ENCODE results near the gene ESYT2. TPM values are rescaled to one million over a fixed set of nuclear protein-coding genes. Genes with fewer than 3 reads are reported as not detected.

ESYT2 gene
- total RNA-seq, 2 experiments from 2014 or later: 41.7 to 44.3 TPM

DNA sequence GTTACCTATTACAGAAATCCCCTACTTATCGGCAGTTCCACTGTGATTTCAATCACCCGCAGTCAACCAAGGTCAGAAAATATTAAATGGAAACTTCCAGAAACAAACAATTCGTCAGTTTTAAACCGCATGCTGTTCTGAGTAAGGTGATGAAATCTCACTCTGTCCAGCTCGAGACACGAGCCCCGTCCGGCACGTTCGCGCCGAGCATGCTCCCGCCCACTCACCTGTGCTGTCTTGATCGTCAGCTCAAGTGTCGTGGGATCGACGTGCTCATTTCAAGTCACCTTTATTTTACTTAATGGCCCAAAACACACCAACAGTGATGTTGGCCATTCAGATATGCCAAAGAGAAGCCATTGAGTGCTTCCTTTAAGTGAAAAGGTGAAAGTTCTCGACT, 21.2 kb downstream of the ESYT2 start:
- Mint-ChIP-seq H3K36me3 (ENCODE audit: low read depth) (peaks cover 40% of the 10 kb centered on the region), H3K27ac (peak overlapping the region; percentile 39)
- CTCF ChIA-PET: no interaction called here

DNA sequence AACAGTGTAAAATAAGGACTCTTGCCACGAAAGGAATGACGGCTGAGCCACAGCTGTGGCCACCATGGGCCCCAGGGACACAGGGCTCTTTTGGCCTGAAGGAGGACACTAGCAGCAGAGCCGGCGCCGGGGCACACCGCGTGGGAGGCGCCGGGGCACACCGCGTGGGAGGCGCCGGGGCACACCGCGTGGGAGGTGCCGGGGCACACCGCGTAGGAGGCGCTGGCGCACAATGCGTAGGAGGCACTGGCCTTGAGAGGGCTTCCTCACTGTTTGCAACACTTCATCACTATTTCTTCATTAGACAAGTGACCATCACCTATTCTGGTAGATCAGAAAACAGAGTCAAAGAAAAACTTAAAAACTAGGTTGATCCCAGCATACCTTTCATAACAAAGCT, 23.4 kb downstream of the ESYT2 start:
- H3K4me3 Mint-ChIP-seq: no peak overlapping the region
- DNase-seq: no peak
- intact Hi-C loops (cut with micrococcal nuclease): no loop called here
- no peak overlapping the region for H3K27ac Mint-ChIP-seq
- H3K9me3 Mint-ChIP-seq: peaks cover 5% of the 10 kb centered on the region
- peaks cover 64% of the 10 kb centered on the region for H3K4me1 Mint-ChIP-seq (ENCODE audit: low read depth)
- H3K27me3 Mint-ChIP-seq (ENCODE audit: low read depth): no peaks in the 10 kb centered on the region
- CTCF ChIA-PET: interaction anchor here (0.6 kb wide), 1 partner anchor 61 kb away, joined by 4 read pairs; no protein-coding TSS in a partner anchor
- peaks cover 39% of the 10 kb centered on the region for H3K36me3 Mint-ChIP-seq (ENCODE audit: low read depth)

More for the DNA sequence above, 21.2 kb downstream of the ESYT2 start:
- intact Hi-C loops (cut with micrococcal nuclease): no loop called here
- H3K4me1 Mint-ChIP-seq (ENCODE audit: low read depth): peaks cover 67% of the 10 kb centered on the region
- no peaks in the 10 kb centered on the region for H3K27me3 Mint-ChIP-seq (ENCODE audit: low read depth)
- H3K4me3 Mint-ChIP-seq: no peak overlapping the region
- no peak for DNase-seq
- H3K9me3 Mint-ChIP-seq: peaks cover 5% of the 10 kb centered on the region

GRCh38 chr7:158805414-158805813, 23.9 kb downstream of the ESYT2 start:
- Mint-ChIP-seq H3K36me3 (ENCODE audit: low read depth) (peaks cover 36% of the 10 kb centered on the region), H3K27ac (peak overlapping the region; percentile 25), H3K9me3 (peaks cover 5% of the 10 kb centered on the region), H3K4me3 (no peak overlapping the region), H3K27me3 (ENCODE audit: low read depth) (no peaks in the 10 kb centered on the region), H3K4me1 (ENCODE audit: low read depth) (peaks cover 65% of the 10 kb centered on the region)
- CTCF ChIA-PET: interaction anchor here (0.6 kb wide), 2 partner anchors 31 to 61 kb away, joined by 3 to 4 read pairs; no protein-coding TSS in a partner anchor
- intact Hi-C loops (cut with micrococcal nuclease): no loop called here
- no peak for DNase-seq

GRCh38 chr7:158804335-158804734, 25.0 kb downstream of the ESYT2 start:
- CTCF ChIA-PET: no interaction called here
- Mint-ChIP-seq H3K4me3 (no peak overlapping the region), H3K27ac (peak overlapping the region; percentile 34), H3K4me1 (ENCODE audit: low read depth) (peaks cover 60% of the 10 kb centered on the region), H3K36me3 (ENCODE audit: low read depth) (peaks cover 31% of the 10 kb centered on the region), H3K9me3 (peaks cover 5% of the 10 kb centered on the region), H3K27me3 (ENCODE audit: low read depth) (no peaks in the 10 kb centered on the region)
- no peak for DNase-seq
- intact Hi-C loops (cut with micrococcal nuclease): no loop called here

- Mint-ChIP-seq H3K27me3 (ENCODE audit: low read depth) (no peaks in the 10 kb centered on the region), H3K9me3 (peaks cover 5% of the 10 kb centered on the region), H3K4me3 (peak overlapping the region; percentile 41), H3K36me3 (ENCODE audit: low read depth) (peaks cover 28% of the 10 kb centered on the region), H3K27ac (peak overlapping the region; percentile 83), H3K4me1 (ENCODE audit: low read depth) (peaks cover 61% of the 10 kb centered on the region)
- CTCF ChIA-PET: no interaction called here
- DNase-seq: no peak
- intact Hi-C loops (cut with micrococcal nuclease): no loop called here
Observed at GRCh38 chr7:158803367-158803969, 25.8 kb downstream of the ESYT2 start.

GRCh38 chr7:158802535-158803366, 26.6 kb downstream of the ESYT2 start:
- H3K27me3 Mint-ChIP-seq (ENCODE audit: low read depth): no peaks in the 10 kb centered on the region
- CTCF ChIA-PET: no interaction called here
- no peak for DNase-seq
- H3K4me3 Mint-ChIP-seq: peak overlapping the region; percentile 41
- H3K4me1 Mint-ChIP-seq (ENCODE audit: low read depth): peaks cover 54% of the 10 kb centered on the region
- peaks cover 5% of the 10 kb centered on the region for H3K9me3 Mint-ChIP-seq
- intact Hi-C loops (cut with micrococcal nuclease): loop anchor here (1.0 kb wide), 1 partner anchor 8 kb away; no protein-coding TSS in a partner anchor
- peak overlapping the region; percentile 83 for H3K27ac Mint-ChIP-seq
- peaks cover 25% of the 10 kb centered on the region for H3K36me3 Mint-ChIP-seq (ENCODE audit: low read depth)

- Mint-ChIP-seq H3K4me3 (no peak overlapping the region), H3K4me1 (ENCODE audit: low read depth) (peaks cover 44% of the 10 kb centered on the region), H3K27me3 (ENCODE audit: low read depth) (no peaks in the 10 kb centered on the region), H3K36me3 (ENCODE audit: low read depth) (peaks cover 17% of the 10 kb centered on the region), H3K9me3 (no peaks in the 10 kb centered on the region), H3K27ac (no peak overlapping the region)
- intact Hi-C loops (cut with micrococcal nuclease): no loop called here
- no peak for DNase-seq
- CTCF ChIA-PET: interaction anchor here (0.7 to 0.8 kb wide), 2 partner anchors 36 to 263 kb away, joined by 3 read pairs; no protein-coding TSS in a partner anchor
Observed at GRCh38 chr7:158798741-158799140, 30.6 kb downstream of the ESYT2 start.

DNA sequence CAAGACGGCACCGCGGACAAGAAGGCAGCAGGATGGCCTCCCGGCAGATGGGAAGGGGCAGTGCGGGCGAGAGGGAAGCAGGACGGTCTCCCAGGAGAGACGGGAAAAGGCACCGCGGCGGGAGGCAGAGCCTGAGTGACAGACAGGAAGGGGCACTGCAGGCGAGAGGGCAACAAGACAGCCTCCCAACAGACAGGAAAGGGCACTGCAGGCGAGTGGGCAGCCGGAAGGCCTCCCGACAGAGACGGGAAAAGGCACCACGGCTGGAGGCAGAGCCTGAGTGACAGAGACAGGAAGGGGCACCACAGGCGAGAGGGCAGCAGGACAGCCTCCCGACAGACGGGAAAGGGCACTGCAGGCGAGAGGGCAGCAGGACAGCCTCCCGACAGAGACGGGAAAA, 32.6 kb downstream of the ESYT2 start:
- CTCF ChIA-PET: interaction anchor here (0.9 kb wide), 1 partner anchor 9 kb away, joined by 3 read pairs; no protein-coding TSS in a partner anchor
- Mint-ChIP-seq H3K27ac (peak overlapping the region; percentile 27), H3K4me3 (no peak overlapping the region), H3K9me3 (no peaks in the 10 kb centered on the region), H3K27me3 (ENCODE audit: low read depth) (no peaks in the 10 kb centered on the region), H3K4me1 (ENCODE audit: low read depth) (peaks cover 26% of the 10 kb centered on the region), H3K36me3 (ENCODE audit: low read depth) (peaks cover 23% of the 10 kb centered on the region)
- intact Hi-C loops (cut with micrococcal nuclease): no loop called here
- DNase-seq: no peak

DNA sequence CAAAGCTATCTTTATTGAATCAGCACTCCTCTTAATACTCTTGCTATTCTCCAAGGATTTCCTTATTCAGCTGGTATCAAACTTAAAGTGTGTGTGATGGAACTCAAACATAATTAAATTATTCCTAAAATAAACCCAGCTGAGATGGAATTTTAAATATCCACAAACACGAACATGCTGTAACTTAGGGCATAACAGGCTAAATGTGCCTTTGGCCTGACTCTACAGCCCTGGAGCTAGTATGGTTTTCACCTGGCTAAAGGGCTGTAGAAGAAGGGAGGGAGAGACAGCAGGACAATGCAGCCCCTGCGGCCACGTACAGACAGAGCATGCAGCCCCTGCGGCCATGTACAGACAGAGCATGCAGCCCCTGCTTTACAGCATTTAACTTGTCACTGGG, 34.0 kb downstream of the ESYT2 start:
- intact Hi-C loops (cut with micrococcal nuclease): no loop called here
- Mint-ChIP-seq H3K27me3 (ENCODE audit: low read depth) (no peaks in the 10 kb centered on the region), H3K9me3 (no peaks in the 10 kb centered on the region), H3K36me3 (ENCODE audit: low read depth) (peaks cover 31% of the 10 kb centered on the region), H3K27ac (no peak overlapping the region), H3K4me3 (no peak overlapping the region), H3K4me1 (ENCODE audit: low read depth) (peaks cover 14% of the 10 kb centered on the region)
- CTCF ChIA-PET: no interaction called here
- DNase-seq: no peak

DNA sequence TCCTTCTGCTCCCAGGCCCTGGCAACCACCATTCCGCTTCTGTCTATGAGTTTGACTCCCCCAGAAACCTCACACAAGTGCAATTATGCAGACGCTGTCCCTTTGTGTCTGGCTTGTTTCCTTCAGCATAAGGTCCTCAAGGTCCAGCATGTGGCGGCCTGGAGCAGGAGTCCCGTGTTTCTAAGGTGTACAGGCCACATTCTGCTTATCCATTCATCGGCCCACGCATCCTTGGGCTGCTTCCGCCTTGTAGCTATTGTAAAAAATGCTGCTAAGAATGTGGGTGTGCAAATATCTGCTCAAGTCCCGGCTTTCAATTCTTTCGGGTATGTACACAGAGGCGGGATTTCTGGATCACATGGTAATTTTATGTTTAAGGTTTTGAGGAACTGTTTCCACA, 38.2 kb downstream of the ESYT2 start:
- Mint-ChIP-seq H3K27ac (peak overlapping the region; percentile 3), H3K4me3 (no peak overlapping the region), H3K36me3 (ENCODE audit: low read depth) (peaks cover 25% of the 10 kb centered on the region), H3K4me1 (ENCODE audit: low read depth) (peaks cover 8% of the 10 kb centered on the region), H3K27me3 (ENCODE audit: low read depth) (no peaks in the 10 kb centered on the region), H3K9me3 (no peaks in the 10 kb centered on the region)
- DNase-seq: no peak
- CTCF ChIA-PET: no interaction called here
- intact Hi-C loops (cut with micrococcal nuclease): no loop called here

DNA sequence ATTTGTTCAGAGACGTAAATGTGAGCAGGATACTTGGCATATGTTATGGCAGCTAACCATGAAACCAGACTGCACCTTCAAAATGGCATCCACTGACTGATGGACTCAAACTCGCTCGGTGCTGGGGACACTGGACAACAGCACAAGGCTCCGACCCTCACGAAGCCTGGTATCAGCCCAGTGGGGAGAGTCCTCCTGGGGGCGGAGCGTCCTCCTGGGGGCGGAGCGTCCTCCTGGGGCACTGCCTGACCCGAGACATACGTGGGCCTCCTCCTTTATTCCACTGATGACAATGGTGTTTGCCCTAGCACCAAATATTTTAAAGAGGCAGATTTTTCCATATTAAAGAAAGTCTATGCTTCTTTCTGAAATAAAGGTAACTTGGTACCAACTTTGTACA, 39.5 kb downstream of the ESYT2 start:
- H3K9me3 Mint-ChIP-seq: no peaks in the 10 kb centered on the region
- DNase-seq: no peak
- H3K27ac Mint-ChIP-seq: no peak overlapping the region
- H3K4me1 Mint-ChIP-seq (ENCODE audit: low read depth): peaks cover 13% of the 10 kb centered on the region
- CTCF ChIA-PET: no interaction called here
- H3K27me3 Mint-ChIP-seq (ENCODE audit: low read depth): no peaks in the 10 kb centered on the region
- intact Hi-C loops (cut with micrococcal nuclease): no loop called here
- no peak overlapping the region for H3K4me3 Mint-ChIP-seq
- H3K36me3 Mint-ChIP-seq (ENCODE audit: low read depth): peaks cover 24% of the 10 kb centered on the region

DNA sequence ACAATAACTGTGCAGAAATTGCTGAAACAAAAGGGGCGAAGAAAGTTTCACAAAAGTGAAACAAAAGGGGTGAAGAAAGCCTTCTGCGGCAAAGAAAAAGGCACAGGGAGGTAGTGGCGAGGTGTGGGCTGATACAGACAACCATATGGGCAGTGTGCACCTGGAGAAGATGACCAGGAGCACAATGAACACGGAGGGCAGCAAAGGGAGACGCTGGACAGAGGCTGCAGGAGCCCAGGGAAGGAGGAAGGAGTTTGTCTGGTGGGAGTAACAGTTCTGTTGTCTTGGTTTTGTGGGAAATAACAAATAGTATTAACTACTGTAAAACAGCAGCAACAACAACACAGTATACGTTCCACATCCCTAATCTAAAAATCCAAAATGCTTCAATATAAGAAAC, 42.4 kb downstream of the ESYT2 start:
- H3K4me1 Mint-ChIP-seq (ENCODE audit: low read depth): peaks cover 13% of the 10 kb centered on the region
- no peaks in the 10 kb centered on the region for H3K9me3 Mint-ChIP-seq
- peaks cover 14% of the 10 kb centered on the region for H3K36me3 Mint-ChIP-seq (ENCODE audit: low read depth)
- no peak for DNase-seq
- H3K27ac Mint-ChIP-seq: peak overlapping the region; percentile 57
- no peaks in the 10 kb centered on the region for H3K27me3 Mint-ChIP-seq (ENCODE audit: low read depth)
- intact Hi-C loops (cut with micrococcal nuclease): no loop called here
- no peak overlapping the region for H3K4me3 Mint-ChIP-seq
- CTCF ChIA-PET: no interaction called here
